Natural killer cell (primary cell): Measurements from ENCODE around the gene PRSS53. TPM values are rescaled to one million over a fixed set of nuclear protein-coding genes. Genes with fewer than 3 reads are reported as not detected.
A peak's percentile ranks its signal among the peaks of the same experiment; 100 is the strongest.

Experiments used
- ATAC-seq, 3 donors: fragments of 150-1000 bp in 2 of 3; fragments of 200-7000 bp in 1 of 3; cut with Tn5 transposase; 1 replicate in 1 of 3; 2 replicates in 2 of 3; pipeline ENCODE4 v1.10.0; 2021; ENCODE audit warnings: mild to moderate bottlenecking in 2 of 3, moderate library complexity in 2 of 3
- DNase-seq, 2 donors: peaks; one replicate each; pipeline versions ENCODE4 v3.0.0 to v3.0.0-alpha.2; 2013 to 2021; ENCODE audit warnings: mixed read lengths in 1 of 2
- H3K27ac ChIP-seq: one replicate; pipeline ENCODE4 v1.5.1; 2013; ENCODE audit warnings: mild to moderate bottlenecking, low read length
- H3K27me3 ChIP-seq: one replicate; pipeline ENCODE4 v1.6.1; 2013; ENCODE audit warnings: low read length; ENCODE audit not compliant: control insufficient read depth, insufficient read depth
- H3K36me3 ChIP-seq: one replicate; pipeline ENCODE4 v1.6.1; 2013; ENCODE audit warnings: low read length; ENCODE audit not compliant: control insufficient read depth, insufficient read depth
- H3K4me1 ChIP-seq: one replicate; pipeline ENCODE4 v1.6.1; 2013; ENCODE audit warnings: low read length; ENCODE audit not compliant: control insufficient read depth, insufficient read depth
- H3K4me3 ChIP-seq: one replicate; pipeline ENCODE4 v1.5.1; 2013; ENCODE audit warnings: low read length
- H3K9me3 ChIP-seq: one replicate; pipeline ENCODE4 v1.6.1; 2013; ENCODE audit warnings: low read length; ENCODE audit not compliant: control insufficient read depth, insufficient read depth
- H3K27ac Mint-ChIP-seq, 2 donors: one replicate each; pipeline ENCODE4 v1.8.0; 2022; ENCODE audit warnings: mild to moderate bottlenecking in 2 of 2, mixed read lengths in 2 of 2, moderate library complexity in 1 of 2
- H3K27me3 Mint-ChIP-seq, 2 donors: one replicate each; pipeline ENCODE4 v1.8.0; 2022; ENCODE audit warnings: low read depth in 2 of 2, mixed read lengths in 2 of 2
- H3K36me3 Mint-ChIP-seq: one replicate; pipeline ENCODE4 v1.8.0; 2022; ENCODE audit warnings: mixed read lengths
- H3K4me1 Mint-ChIP-seq, 2 donors: one replicate each; pipeline ENCODE4 v1.8.0; 2022; ENCODE audit warnings: mixed read lengths in 2 of 2
- H3K4me3 Mint-ChIP-seq: one replicate; pipeline ENCODE4 v1.8.0; 2022; ENCODE audit warnings: mild to moderate bottlenecking, moderate library complexity, mixed read lengths
- H3K9me3 Mint-ChIP-seq, 2 donors: one replicate each; pipeline ENCODE4 v1.8.0; 2022; ENCODE audit warnings: mixed read lengths in 2 of 2
- whole genome bisulfite sequencing: methylation state at CpG from one replicate; pipeline ENCODE4 v1.1.7; 2013; ENCODE audit warnings: missing lambda C conversion rate; ENCODE audit not compliant: insufficient coverage; 5-methylcytosine and 5-hydroxymethylcytosine counted together
- intact Hi-C: fragments of 100-400 bp; cut with micrococcal nuclease; formaldehyde crosslinking; loops from one replicate; pipeline ENCODE4 v1.14.2; 2022
- total RNA-seq, 4 donors: library from RNA; stranded (reverse); fragments of 120-200 nt in 1 of 4; gene quantifications; one replicate each; pipeline versions ENCODE4 v1.2.3 to v1.2.4, GENCODE V29; 2013 to 2022
- TF ChIP-seq, protein P1 (sequence below): fragments of 200-600 bp; IDR thresholded peaks from one replicate; pipeline ENCODE4 v1.8.0; 2022; ENCODE audit warnings: antibody characterized with exemption

The PRSS53 gene
- total RNA-seq, 3 donors from 2014 or later (not counting 1 experiment from before 2014, with no cell fraction given) = 4.3 to 7.4 (median 5.1) TPM

DNA sequence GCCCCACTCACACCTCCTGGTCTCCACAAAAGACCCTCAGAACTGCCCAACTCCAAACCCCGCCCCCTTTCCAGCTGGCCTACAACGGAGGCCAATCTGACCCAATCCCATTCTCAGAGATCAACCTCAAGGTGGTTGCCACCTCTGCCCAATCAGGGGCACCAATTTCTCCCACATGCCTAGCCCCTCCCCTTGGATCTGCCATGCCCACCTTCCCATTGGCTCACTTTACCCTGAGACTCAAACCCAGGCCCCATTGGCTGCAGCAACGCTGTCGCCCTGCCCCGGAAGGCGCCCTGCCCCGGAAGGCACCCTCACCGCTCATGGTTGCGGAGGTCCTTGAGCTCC, 25.3 kb downstream of the PRSS53 start:
- H3K36me3 Mint-ChIP-seq = no peaks in the 10 kb centered on the region
- H3K27ac ChIP-seq = peak overlapping the region; percentile 57
- WGBS = 90% methylated on average over 9 of the region's 9 CpGs
- H3K4me1 Mint-ChIP-seq = peaks cover 43 to 49% of the 10 kb centered on the region in 2 donors
- peaks cover 61% of the 10 kb centered on the region for H3K4me1 ChIP-seq
- TF ChIP-seq, protein P1, sequence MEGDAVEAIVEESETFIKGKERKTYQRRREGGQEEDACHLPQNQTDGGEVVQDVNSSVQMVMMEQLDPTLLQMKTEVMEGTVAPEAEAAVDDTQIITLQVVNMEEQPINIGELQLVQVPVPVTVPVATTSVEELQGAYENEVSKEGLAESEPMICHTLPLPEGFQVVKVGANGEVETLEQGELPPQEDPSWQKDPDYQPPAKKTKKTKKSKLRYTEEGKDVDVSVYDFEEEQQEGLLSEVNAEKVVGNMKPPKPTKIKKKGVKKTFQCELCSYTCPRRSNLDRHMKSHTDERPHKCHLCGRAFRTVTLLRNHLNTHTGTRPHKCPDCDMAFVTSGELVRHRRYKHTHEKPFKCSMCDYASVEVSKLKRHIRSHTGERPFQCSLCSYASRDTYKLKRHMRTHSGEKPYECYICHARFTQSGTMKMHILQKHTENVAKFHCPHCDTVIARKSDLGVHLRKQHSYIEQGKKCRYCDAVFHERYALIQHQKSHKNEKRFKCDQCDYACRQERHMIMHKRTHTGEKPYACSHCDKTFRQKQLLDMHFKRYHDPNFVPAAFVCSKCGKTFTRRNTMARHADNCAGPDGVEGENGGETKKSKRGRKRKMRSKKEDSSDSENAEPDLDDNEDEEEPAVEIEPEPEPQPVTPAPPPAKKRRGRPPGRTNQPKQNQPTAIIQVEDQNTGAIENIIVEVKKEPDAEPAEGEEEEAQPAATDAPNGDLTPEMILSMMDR = no peak
- intact Hi-C loops = no loop called here
- peak overlapping the region; percentile 18 for H3K4me3 ChIP-seq
- no peaks in the 10 kb centered on the region for H3K9me3 ChIP-seq
- H3K27ac Mint-ChIP-seq = peak overlapping the region; percentile 87 to 93
- peak overlapping the region; percentile 90 for H3K4me3 Mint-ChIP-seq
- no peaks in the 10 kb centered on the region for H3K27me3 ChIP-seq
- peaks cover 16% of the 10 kb centered on the region for H3K36me3 ChIP-seq
- DNase-seq (peak in 1 of 2 donors; percentile 19), ATAC-seq (peak; percentile 38 to 46 (median 42))
- H3K27me3 Mint-ChIP-seq = no peaks in the 10 kb centered on the region
- no peaks in the 10 kb centered on the region for H3K9me3 Mint-ChIP-seq

- TF ChIP-seq, protein P1 = no peak
- no peaks in the 10 kb centered on the region for H3K9me3 Mint-ChIP-seq
- Histone ChIP-seq H3K4me3 (no peak overlapping the region), H3K27me3 (no peaks in the 10 kb centered on the region), H3K36me3 (peaks cover 17% of the 10 kb centered on the region), H3K4me1 (peaks cover 61% of the 10 kb centered on the region), H3K9me3 (no peaks in the 10 kb centered on the region), H3K27ac (no peak overlapping the region)
- no peak for DNase-seq
- 98% methylated on average over 54 of the region's 54 CpGs for WGBS
- peak overlapping the region in 1 of 2 donors; percentile 13 for H3K27ac Mint-ChIP-seq
- H3K4me3 Mint-ChIP-seq = peak overlapping the region; percentile 21
- no peaks in the 10 kb centered on the region for H3K36me3 Mint-ChIP-seq
- peaks cover 34 to 43% of the 10 kb centered on the region in 2 donors for H3K4me1 Mint-ChIP-seq
- intact Hi-C loops = no loop called here
- no peaks in the 10 kb centered on the region for H3K27me3 Mint-ChIP-seq
- no peak for ATAC-seq
Observed at GRCh38 chr16:31061813-31062440, 26.8 kb downstream of the PRSS53 start.

- Mint-ChIP-seq H3K27me3 (no peaks in the 10 kb centered on the region), H3K36me3 (no peaks in the 10 kb centered on the region), H3K27ac (peak overlapping the region in 1 of 2 donors; percentile 36), H3K4me1 (peaks cover 34 to 41% of the 10 kb centered on the region in 2 donors), H3K4me3 (no peak overlapping the region), H3K9me3 (no peaks in the 10 kb centered on the region)
- Histone ChIP-seq H3K4me3 (no peak overlapping the region), H3K4me1 (peaks cover 58% of the 10 kb centered on the region), H3K36me3 (peaks cover 17% of the 10 kb centered on the region), H3K27ac (no peak overlapping the region), H3K27me3 (no peaks in the 10 kb centered on the region), H3K9me3 (no peaks in the 10 kb centered on the region)
- intact Hi-C loops = no loop called here
- DNase-seq (no peak), ATAC-seq (no peak)
- TF ChIP-seq, protein P1 = no peak
- 96% methylated on average over 42 of the region's 42 CpGs for WGBS
Observed at GRCh38 chr16:31061126-31061812, 27.5 kb downstream of the PRSS53 start.
